Measurements from ENCODE around the gene DHX30.
"Not testable (repeated sequence)": the region's sequence is repeated elsewhere in the genome, so short reads cannot be mapped to it uniquely, and the experiment has no call there.

Gene DHX30

DNA sequence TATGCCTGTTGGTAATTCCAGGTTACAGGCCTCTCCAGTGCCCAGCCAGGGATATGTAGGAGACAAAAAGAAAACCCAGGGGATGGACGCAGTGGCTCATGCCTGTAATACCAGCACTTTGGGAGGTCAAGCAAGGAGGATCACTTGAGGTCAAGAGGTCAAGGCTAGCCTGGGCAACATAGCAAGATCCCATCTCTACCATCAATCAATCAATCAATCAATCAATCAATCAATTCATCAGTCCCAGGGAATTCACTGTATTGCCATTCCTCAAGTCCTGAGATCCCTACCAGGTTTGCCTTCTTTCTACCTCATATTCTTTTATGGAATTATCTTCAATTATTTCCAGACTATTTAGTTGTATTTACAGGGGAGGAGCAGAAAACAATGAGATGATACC, 82.2 kb downstream of the DHX30 start:
- DNase-seq = no peak

DNA sequence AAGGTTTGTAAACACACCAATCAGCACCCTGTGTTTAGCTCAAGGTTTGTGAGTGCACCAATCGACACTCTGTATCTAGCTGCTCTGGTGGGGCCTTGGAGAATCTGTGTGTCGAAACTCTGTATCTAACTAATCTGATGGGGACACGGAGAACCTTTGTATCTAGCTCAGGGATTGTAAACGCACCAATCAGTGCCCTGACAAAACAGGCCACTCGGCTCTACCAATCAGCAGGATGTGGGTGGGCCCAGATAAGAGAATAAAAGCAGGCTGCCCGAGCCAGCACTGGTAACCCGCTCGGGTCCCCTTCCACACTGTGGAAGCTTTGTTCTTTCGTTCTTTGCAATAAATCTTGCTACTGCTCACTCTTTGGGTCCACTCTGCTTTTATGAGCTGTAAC, 85.1 kb downstream of the DHX30 start:
- not testable (repeated sequence) for DNase-seq

DNA sequence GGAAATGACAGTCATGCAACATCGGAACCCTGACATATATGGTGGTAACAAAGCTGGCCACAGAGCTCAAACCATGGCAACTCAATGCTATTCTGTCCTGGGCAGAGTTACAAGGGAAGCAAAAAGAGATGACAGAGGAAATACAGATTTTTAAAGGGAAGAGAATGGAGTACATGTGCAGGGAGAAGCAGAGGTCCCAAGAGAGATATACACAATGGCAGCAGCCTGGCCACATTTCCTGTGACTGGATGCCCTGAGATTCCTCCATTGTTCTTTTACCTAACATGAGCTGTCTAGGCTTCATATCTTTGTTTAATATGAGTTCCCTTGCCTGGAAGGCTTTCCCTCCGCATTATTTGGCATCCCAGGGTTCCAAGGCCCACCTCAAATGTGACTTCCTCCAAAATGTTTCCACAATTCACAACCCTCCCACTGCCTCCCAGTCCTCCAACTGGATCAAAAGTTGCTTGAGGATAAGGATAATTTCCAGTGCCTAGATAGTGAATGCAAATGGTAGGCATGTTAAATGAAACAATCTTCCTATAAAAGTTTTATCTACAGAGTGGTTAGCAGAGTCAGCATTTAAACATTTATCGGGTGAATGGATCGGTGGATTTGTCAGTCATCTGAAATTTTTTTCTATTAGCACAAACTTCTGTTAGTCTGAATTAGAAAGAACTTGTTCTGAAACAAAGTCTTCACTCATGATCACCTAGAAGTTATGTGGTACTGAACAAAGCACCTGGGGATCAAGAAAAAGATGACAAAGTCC, 86.2 kb downstream of the DHX30 start:
- no peak for DNase-seq

DNA sequence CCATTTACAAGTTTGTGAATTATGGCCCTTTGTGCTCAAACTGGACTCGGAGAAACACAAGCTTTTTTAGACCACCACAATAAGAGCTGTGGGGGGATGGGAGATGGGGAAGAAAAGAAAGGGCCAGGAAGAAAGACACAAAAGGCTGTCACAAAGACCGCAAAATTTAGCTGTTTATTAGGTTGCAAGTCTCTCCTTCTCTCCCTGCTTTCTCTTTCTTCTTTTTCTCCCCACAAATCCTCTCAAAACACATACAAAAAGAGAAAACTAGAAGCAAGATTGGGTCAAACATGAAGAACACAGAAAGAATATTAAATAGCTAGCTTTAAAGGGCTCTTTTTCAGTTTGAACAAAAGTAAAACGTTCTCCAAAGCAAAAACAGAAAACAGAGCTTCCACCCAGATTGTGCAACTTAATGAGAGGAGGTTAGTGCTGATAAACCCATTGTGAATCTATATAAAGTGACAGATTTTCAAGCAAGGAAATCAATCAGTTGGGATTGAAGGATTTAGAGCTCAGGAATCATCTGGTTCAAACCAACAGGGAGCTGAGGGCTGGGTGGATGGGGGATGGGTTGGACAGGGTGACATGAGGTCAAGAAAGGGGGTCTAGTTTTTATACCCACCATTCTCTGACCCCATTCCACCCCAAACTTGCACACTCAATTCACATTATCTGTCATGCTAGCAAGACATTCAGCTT, 87.3 kb downstream of the DHX30 start:
- no peak for DNase-seq

DNA sequence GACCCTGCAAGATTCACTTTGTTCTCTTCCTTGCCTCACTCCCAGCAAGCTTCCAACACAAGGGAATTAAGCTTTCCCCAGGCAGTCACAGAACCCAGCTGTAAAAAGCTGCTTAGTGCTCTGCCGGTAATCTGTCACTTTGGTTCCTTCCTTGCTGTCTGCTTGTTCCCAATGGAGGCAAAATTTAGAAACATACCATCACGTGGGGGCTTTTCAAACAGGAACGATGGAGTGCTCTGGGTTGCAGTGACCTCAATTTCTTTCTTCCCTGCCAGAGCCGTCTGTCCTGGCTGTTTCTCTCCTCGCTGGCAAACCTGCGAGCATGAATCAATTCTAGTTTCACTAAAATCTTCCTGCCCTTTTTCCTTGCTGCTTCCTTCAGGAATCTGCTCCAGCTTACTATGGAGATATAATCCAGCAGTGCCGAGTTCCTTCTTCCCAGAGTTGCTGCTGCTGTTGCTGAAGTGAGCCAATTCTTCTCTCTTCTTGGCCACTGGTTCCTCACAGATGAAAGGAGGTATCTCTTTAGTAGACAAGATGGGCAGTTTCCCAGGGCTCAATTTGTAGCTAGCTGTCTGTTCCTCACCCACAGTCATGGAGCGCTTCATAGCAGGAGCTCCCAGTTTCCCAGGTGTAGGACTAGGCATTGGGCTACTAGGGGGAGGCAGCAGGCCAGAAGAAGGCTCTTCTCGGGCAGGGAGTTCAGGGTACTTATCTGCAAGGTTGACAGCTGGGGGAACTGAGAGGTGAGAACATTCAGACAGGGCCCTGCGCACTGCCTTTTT, 88.1 kb downstream of the DHX30 start:
- no peak for DNase-seq

DNA sequence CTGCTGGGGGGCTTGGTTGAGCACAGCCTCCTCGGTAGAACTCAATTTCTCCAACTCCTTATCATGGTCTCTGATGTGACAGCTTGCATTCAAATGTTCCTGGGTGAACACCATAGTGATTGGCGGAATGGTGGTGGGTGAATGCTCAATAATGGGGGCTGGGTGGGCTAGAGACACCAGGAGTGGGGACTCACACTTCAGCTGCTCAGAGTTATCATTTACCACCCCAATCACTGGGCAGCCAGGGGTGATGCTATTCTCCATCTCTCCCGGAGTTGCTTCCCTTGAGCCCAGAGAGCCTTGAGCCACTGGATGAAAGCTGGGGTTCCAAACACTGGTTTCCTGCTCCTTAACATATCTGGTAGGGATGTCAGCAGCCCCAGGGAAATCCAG, 88.7 kb downstream of the DHX30 start:
- DNase-seq = no peak

DNA sequence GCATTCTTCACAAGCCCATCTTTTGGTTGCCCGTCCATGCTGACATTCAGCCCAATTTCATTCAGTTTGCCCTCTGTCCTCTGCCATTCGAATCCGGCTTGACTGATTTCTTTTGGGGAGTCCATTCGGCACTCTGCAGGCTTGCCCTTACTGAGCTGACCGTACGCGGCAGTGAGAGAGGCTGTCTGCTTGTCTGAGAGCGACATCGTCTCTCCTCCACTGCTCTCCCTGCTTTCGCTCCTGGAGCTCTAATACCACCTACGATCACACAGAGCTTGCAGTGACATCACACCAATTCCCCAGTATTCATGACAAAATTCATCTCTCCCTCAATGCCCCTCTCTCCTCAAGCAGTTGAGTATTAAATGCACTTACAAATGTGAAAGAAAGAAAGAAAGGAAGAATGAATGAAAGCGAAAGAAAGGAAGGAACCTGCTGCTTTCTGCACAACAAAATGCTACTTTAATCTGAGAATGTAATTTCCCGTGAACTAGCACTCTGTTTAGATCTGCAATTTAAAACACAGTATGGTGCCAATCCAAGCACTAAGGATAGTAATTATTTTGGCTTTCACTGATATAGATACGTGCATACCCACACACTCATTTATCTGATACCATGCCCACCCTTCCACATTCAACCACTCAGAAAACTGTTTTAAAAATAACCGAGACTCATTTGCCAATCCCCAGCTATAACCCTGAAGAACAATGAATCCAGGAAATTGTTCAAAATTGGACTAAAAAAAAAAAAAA, 89.5 kb downstream of the DHX30 start:
- no peak for DNase-seq

DNA sequence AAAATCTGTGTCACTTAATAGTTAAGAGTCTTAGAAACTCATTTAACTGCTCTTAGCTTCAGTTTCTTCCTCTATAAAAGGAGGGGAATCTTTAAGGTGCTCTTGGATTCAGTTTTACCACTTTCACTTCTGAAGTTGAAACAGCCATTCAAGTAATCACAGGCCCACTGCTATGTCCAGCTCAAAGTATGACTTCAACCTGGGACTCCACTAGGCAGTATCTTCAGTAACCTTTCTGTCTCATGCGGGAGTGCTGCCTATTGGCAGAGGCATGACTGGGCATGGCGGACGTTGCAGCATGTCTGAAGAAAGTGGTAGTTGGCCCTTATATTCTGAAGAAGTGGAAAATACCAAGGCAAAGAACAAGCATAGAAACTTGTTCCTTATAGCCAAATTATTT, 92.3 kb downstream of the DHX30 start:
- no peak for DNase-seq

DNA sequence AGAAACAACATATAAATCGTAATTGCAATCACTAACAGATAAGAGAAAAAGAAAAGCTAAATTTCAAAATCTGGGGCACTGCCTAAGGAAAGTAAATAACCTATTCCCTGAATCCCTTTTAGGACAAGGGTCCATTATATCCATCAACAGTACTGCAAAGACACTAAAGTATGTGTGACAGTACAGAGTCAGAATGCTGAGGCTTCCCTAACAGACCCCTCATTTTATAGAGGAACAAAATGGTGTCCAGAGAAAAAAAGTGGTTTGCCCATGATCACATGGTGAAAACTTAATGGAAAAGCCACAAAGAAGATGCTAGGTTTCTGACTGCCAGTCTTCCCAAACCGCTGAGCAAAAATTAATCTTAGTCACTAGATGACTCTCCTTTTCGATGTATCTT, 93.8 kb downstream of the DHX30 start:
- no peak for DNase-seq

DNA sequence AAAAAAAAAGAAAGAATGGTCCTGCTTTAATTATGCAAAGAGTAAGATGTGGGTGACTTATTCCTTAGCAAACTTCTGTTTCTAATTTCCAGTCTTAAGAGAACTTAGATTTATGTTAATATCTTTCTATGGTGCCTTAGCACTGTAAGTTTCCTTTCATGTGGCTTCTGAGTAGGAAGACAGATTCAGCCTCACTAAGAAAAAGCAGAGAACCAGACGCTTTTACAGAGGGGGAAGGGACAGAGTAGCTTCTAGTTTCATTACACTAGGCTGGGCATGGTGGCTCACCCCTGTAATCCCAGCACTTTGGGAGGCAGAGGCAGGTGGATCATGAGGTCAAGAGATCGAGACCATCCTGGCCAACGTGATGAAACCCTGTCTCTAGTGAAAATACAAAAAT, 95.0 kb downstream of the DHX30 start:
- DNase-seq = no peak

DNA sequence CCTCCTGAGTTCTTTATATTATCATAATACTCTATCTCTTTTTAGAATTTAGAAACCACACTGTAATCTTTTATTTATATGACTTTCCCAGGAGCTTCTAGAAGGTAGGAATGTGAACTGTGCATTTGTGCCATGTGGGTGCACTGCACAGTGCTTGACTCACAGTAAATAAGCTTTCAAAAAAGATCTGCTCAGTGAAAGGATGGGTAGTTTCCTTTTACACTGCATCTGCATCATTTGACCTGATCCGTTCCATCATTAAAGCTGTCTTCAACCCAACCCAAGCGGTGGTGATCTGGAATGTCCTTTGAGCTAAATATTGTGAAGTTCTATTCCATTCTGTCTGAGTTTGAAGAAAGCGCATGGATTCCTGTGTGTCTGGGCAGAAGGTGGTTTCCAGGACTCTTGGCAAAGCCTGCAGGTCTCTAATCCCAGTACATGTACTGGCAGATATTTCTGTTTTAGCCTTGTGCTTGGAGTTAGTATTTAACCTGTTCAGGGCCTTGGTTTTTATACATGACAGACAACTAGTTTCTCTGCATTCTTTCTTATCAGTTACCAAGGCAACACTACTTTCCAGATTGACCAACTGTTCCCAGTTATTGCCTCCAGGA, 96.7 kb downstream of the DHX30 start:
- no peak for DNase-seq

All from activated CD8-positive, alpha-beta memory T cell treated with anti-CD3 and anti-CD28 coated beads, Interleukin-2, amount 50 U/mL, for 4 hours (primary cell).